NCI-H2171 treated with DMSO at 0.1 percent for 48 hours (cell line): ENCODE measurements around the gene RILP.

ENCODE experiments used
- DNase-seq: peaks from one replicate; lab custom pipeline; 2025; lab: John Stamatoyannopoulos, UW

The RILP gene

GRCh38 chr17:1604831-1605528 is 44.7 kb downstream of the RILP start:
- DNase-seq, result no peak

- no peak for DNase-seq
These were observed 48.1 kb downstream of the RILP start for GRCh38 chr17:1601571-1601970.

GRCh38 chr17:1598399-1599095 is 51.1 kb downstream of the RILP start:
- DNase-seq, result no peak

GRCh38 chr17:1597861-1598342 is 51.8 kb downstream of the RILP start:
- no peak for DNase-seq
